ENCODE data around the gene BABAM2. TPM values are rescaled to one million over a fixed set of nuclear protein-coding genes. Genes with fewer than 3 reads are reported as not detected.
A peak's percentile ranks its signal among the peaks of the same experiment; 100 is the strongest.

BABAM2 gene
- total and polyA plus RNA-seq, 9 of the 15 experiments (the other 6 are each of a cell fraction or from before 2014, with no cell fraction given): 10.9 to 37.4 (median 25.6) TPM

DNA sequence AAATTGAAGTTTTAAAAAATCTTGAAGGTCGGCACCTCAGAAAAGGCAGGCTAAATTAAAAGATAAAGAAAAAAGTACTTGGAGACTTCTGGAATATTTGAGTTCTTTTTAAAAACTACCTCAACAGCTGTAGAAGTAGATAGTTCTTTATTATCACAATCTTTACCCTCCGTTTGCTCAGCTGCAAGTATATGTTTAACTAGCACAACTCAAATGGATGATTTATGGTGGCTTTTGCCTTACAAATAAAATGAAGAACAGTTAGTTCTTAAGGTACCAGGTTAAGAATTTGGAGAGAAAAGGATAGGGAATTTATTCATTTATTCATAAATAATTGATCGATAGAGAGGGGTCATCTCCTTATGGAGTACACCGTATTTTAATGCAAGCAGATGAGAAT, 264.6 kb downstream of the BABAM2 start:
- TF ChIP-seq MEIS2 (IDR thresholded peaks at IDR 0.05; ENCODE audit: partially characterized antibody) (peak; percentile 13), CBFA2T3 (IDR thresholded peaks at IDR 0.05) (no peak)
- H2AFZ ChIP-seq (ENCODE audit: low read depth, low read length): no peak overlapping the region
- no peaks in the 10 kb centered on the region for H4K20me1 ChIP-seq (replicated peaks; ENCODE audit: control insufficient read depth, insufficient read depth, low read length)
- no peak overlapping the region for H3K4me3 ChIP-seq
- intact Hi-C loops (cut with micrococcal nuclease): loop anchor here (5.0 kb wide), 1 partner anchor 242 kb away; no protein-coding TSS in a partner anchor
- H3K27ac ChIP-seq (ENCODE audit: extremely low read depth, low read depth, low read length): no peak overlapping the region
- ATAC-seq: no peak
- no peak for DNase-seq (ENCODE audit: extremely low read depth in 1 of 4, low spot score in 3 of 4)
- in situ Hi-C loops (cut with MboI): no loop called here
- H3K4me2 ChIP-seq (ENCODE audit: insufficient read depth, low read length): no peak overlapping the region
- H3K9me1 ChIP-seq (ENCODE audit: control insufficient read depth, insufficient read depth, low read length): no peaks in the 10 kb centered on the region
- ChIA-PET CTCF (ENCODE audit: low intra/inter-chr PET ratio) (interaction anchor here (1.8 to 2.0 kb wide), 2 partner anchors 241 to 297 kb away, joined by 8 to 9 read pairs; no protein-coding TSS in a partner anchor), POLR2A (no interaction called here)
- no peak overlapping the region for H3K9ac ChIP-seq (ENCODE audit: insufficient read depth in 1 of 2, low read depth in 2 of 2, low read length in 2 of 2)
- no peaks in the 10 kb centered on the region for H3K4me1 ChIP-seq (replicated peaks in 1 of 2; ENCODE audit: control insufficient read depth in 2 of 2, insufficient read depth in 2 of 2, low read length in 2 of 2)
- H3K27me3 ChIP-seq (ENCODE audit: control insufficient read depth in 2 of 2, insufficient read depth in 2 of 2, low read length in 2 of 2): no peaks in the 10 kb centered on the region
- WGBS (ENCODE audit: insufficient coverage, low coverage, missing lambda C conversion rate): 69% methylated on average over 4 of the region's 4 CpGs
- H3K9me3 ChIP-seq (replicated peaks; ENCODE audit: control insufficient read depth, insufficient read depth, low read depth, low read length): peaks cover 10% of the 10 kb centered on the region; the same call in 1 of the 2 replicates
- no peak for FAIRE-seq
- no TSS peak for BruUV-seq (replicated peaks)
- no peaks in the 10 kb centered on the region for H3K36me3 ChIP-seq (ENCODE audit: control insufficient read depth, insufficient read depth, low read length)
- H3K79me2 ChIP-seq (ENCODE audit: control insufficient read depth, insufficient read depth, low read length): no peaks in the 10 kb centered on the region

DNA sequence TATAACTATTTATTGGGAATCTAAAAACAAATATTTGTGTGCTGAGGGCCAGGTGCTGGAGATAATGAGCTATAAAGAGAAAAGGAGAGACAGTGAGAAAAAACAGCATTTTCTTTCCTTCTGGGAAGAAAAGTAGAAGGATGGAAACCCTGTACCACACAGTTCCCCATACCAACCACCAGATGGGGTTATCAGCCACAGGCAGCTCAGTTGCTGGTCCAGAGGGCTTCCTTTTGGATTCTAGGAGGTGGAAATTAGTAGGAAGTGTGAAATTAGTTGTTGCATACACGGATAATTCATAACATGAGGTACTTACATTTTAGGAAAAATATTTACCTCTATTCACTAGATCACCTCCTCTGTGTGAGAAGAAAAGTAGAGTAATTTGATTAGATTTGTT, 265.1 kb downstream of the BABAM2 start:
- H4K20me1 ChIP-seq (replicated peaks; ENCODE audit: control insufficient read depth, insufficient read depth, low read length): no peaks in the 10 kb centered on the region
- intact Hi-C loops (cut with micrococcal nuclease): loop anchor here (5.0 kb wide), 1 partner anchor 242 kb away; no protein-coding TSS in a partner anchor
- H3K4me2 ChIP-seq (ENCODE audit: insufficient read depth, low read length): no peak overlapping the region
- no peak for ATAC-seq
- no peak overlapping the region for H3K4me3 ChIP-seq
- H3K79me2 ChIP-seq (ENCODE audit: control insufficient read depth, insufficient read depth, low read length): no peaks in the 10 kb centered on the region
- peak; percentile 55 to 75 (median 68) for DNase-seq (ENCODE audit: extremely low read depth in 1 of 4, low spot score in 3 of 4)
- H2AFZ ChIP-seq (ENCODE audit: low read depth, low read length): no peak overlapping the region
- ChIA-PET POLR2A (no interaction called here), CTCF (ENCODE audit: low intra/inter-chr PET ratio) (interaction anchor here (1.8 to 2.0 kb wide), 2 partner anchors 241 to 297 kb away, joined by 8 to 9 read pairs; no protein-coding TSS in a partner anchor)
- peaks cover 10% of the 10 kb centered on the region; the same call in 1 of the 2 replicates for H3K9me3 ChIP-seq (replicated peaks; ENCODE audit: control insufficient read depth, insufficient read depth, low read depth, low read length)
- H3K4me1 ChIP-seq (replicated peaks in 1 of 2; ENCODE audit: control insufficient read depth in 2 of 2, insufficient read depth in 2 of 2, low read length in 2 of 2): no peaks in the 10 kb centered on the region
- no peak overlapping the region for H3K9ac ChIP-seq (ENCODE audit: insufficient read depth in 1 of 2, low read depth in 2 of 2, low read length in 2 of 2)
- H3K9me1 ChIP-seq (ENCODE audit: control insufficient read depth, insufficient read depth, low read length): no peaks in the 10 kb centered on the region
- FAIRE-seq: peak; percentile 86
- no TSS peak for BruUV-seq (replicated peaks)
- 0% methylated on average over 1 of the region's 1 CpG for WGBS (ENCODE audit: insufficient coverage, low coverage, missing lambda C conversion rate)
- no peaks in the 10 kb centered on the region for H3K36me3 ChIP-seq (ENCODE audit: control insufficient read depth, insufficient read depth, low read length)
- H3K27me3 ChIP-seq (ENCODE audit: control insufficient read depth in 2 of 2, insufficient read depth in 2 of 2, low read length in 2 of 2): no peaks in the 10 kb centered on the region
- in situ Hi-C loops (cut with MboI): no loop called here
- no peak overlapping the region for H3K27ac ChIP-seq (ENCODE audit: extremely low read depth, low read depth, low read length)
- TF ChIP-seq FOXK1 (CRISPR knock-in tag; IDR thresholded peaks at IDR 0.05; ENCODE audit: borderline replicate concordance): no peak
- TF ChIP-seq, protein P1, sequence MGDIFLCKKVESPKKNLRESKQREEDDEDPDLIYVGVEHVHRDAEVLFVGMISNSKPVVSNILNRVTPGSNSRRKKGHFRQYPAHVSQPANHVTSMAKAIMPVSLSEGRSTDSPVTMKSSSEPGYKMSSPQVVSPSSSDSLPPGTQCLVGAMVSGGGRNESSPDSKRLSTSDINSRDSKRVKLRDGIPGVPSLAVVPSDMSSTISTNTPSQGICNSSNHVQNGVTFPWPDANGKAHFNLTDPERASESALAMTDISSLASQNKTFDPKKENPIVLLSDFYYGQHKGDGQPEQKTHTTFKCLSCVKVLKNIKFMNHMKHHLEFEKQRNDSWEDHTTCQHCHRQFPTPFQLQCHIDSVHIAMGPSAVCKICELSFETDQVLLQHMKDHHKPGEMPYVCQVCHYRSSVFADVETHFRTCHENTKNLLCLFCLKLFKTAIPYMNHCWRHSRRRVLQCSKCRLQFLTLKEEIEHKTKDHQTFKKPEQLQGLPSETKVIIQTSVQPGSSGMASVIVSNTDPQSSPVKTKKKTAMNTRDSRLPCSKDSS (IDR thresholded peaks at IDR 0.05; ENCODE audit: low read depth, partially characterized antibody): peak; percentile 83
- peak; percentile 80 for TF ChIP-seq SMC3 (conservative IDR thresholded peaks at IDR 0.05; ENCODE audit: insufficient read depth, low read depth, low read length)
- TF ChIP-seq NFE2 (IDR thresholded peaks at IDR 0.05; ENCODE audit: low read depth): no peak
